Smooth muscle cell (in vitro differentiated cells): Measurements from ENCODE around the gene RPS6KB1. TPM values are rescaled to one million over a fixed set of nuclear protein-coding genes. Genes with fewer than 3 reads are reported as not detected.
"Not testable (repeated sequence)": the region's sequence is repeated elsewhere in the genome, so short reads cannot be mapped to it uniquely, and the experiment has no call there.

Experiments used
- DNase-seq: peaks from one replicate; lab custom pipeline; 2025; ENCODE audit not compliant: unreplicated experiment; lab: John Stamatoyannopoulos, UW
- H2AFZ ChIP-seq: fragments of 200-600 bp; sonication (generic); 2 replicates; pipeline ENCODE4 v1.6.0; 2016; ENCODE audit warnings: antibody characterized with exemption, low read depth, mild to moderate bottlenecking
- H3F3A ChIP-seq: fragments of 200-600 bp; sonication (generic); 2 replicates; pipeline ENCODE4 v1.6.0; 2017; ENCODE audit warnings: antibody characterized with exemption, low read depth
- H3K27ac ChIP-seq: fragments of 200-600 bp; sonication (generic); 2 replicates; pipeline ENCODE4 v1.5.1; 2016; ENCODE audit warnings: low read depth, mild to moderate bottlenecking
- H3K27me3 ChIP-seq: fragments of 200-600 bp; sonication (generic); 2 replicates; pipeline ENCODE4 v1.6.1; 2016; ENCODE audit warnings: low read depth, mild to moderate bottlenecking
- H3K36me3 ChIP-seq: fragments of 200-600 bp; sonication (generic); 2 replicates; pipeline ENCODE4 v1.5.1; 2016; ENCODE audit warnings: low read depth
- H3K4me1 ChIP-seq: fragments of 200-600 bp; sonication (generic); 2 replicates; pipeline ENCODE4 v1.5.1; 2016; ENCODE audit warnings: low read depth
- H3K4me2 ChIP-seq: fragments of 200-600 bp; sonication (generic); 2 replicates; pipeline ENCODE4 v1.6.0; 2016; ENCODE audit warnings: mild to moderate bottlenecking
- H3K4me3 ChIP-seq: fragments of 200-600 bp; sonication (generic); 2 replicates; pipeline ENCODE4 v1.5.1; 2016; ENCODE audit warnings: mild to moderate bottlenecking
- H3K79me2 ChIP-seq: fragments of 200-600 bp; sonication (generic); 2 replicates; pipeline ENCODE4 v1.6.0; 2016; ENCODE audit warnings: low read depth, mild to moderate bottlenecking
- H3K9ac ChIP-seq: fragments of 200-600 bp; sonication (generic); 2 replicates; pipeline ENCODE4 v1.6.0; 2016; ENCODE audit warnings: low read depth
- H3K9me3 ChIP-seq: fragments of 200-600 bp; sonication (generic); replicated peaks from 2 replicates; pipeline ENCODE4 v1.5.1; 2016; ENCODE audit warnings: low read depth
- H4K20me1 ChIP-seq: fragments of 200-600 bp; sonication (generic); 2 replicates; pipeline ENCODE4 v1.6.0; 2016; ENCODE audit warnings: low read depth
- WGBS: methylation state at CpG from one replicate; pipeline ENCODE4 v1.1.7; 2016; ENCODE audit warnings: low lambda C conversion rate; 5-methylcytosine and 5-hydroxymethylcytosine counted together
- polyA plus RNA-seq: library from polyadenylated mRNA; unstranded; fragments of >200 nt; fragmentation: Nextera tagmentation; extraction: Ambion mirVana; gene quantifications from 2 replicates; pipeline ENCODE4 v1.2.1, GENCODE V29; 2016
- total RNA-seq: library from RNA; depleted of rRNA; stranded (reverse); fragments of >200 nt; gene quantifications from 2 replicates; pipeline ENCODE4 v1.2.3, GENCODE V29; 2014
- TF ChIP-seq, protein P1 (sequence below): fragments of 200-600 bp; sonication (generic); IDR thresholded peaks from 2 replicates; pipeline ENCODE4 v1.5.1; 2017; ENCODE audit warnings: borderline replicate concordance, mild to moderate bottlenecking, antibody characterized with exemption; ENCODE audit not compliant: insufficient read depth, poor library complexity, severe bottlenecking

RPS6KB1 gene
- total and polyA plus RNA-seq, 2 experiments from 2014 or later, result 19.0 to 20.8 TPM

DNA sequence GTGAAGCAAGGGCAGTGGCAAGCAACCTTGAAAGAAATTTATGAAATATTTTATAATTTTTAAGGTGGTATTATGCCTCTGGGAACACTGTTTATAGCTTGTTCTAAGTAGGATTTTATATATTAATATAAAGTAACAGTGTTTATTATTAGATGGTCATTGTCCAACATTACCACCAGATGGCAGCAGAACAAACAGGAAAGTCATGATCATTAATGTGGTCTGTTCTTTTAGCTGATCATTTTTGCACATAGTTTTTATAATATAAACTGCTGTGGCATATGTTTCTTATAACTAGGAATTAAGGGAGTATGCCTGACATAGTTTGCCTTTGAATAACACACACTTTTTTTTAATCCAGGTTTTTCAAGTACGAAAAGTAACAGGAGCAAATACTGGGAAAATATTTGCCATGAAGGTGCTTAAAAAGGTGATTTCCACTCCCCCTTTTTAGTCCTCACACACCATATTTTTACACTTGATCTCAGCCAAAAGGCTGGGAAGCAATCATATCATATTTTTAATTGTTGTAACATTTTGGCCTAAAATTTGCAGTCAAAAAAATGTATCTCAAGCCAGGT lies 21.4 kb downstream of the RPS6KB1 start:
- H3K9me3 ChIP-seq, result no peaks in the 10 kb centered on the region
- peaks cover 4% of the 10 kb centered on the region for H3F3A ChIP-seq
- H4K20me1 ChIP-seq, result peaks cover 8% of the 10 kb centered on the region
- H3K9ac ChIP-seq, result no peak overlapping the region
- peaks cover 10% of the 10 kb centered on the region for H3K36me3 ChIP-seq
- 96% methylated on average over 1 of the region's 1 CpG for WGBS
- H3K27ac ChIP-seq, result no peak overlapping the region
- H3K79me2 ChIP-seq, result peaks cover 11% of the 10 kb centered on the region
- H3K4me3 ChIP-seq, result no peak overlapping the region
- no peaks in the 10 kb centered on the region for H3K27me3 ChIP-seq
- no peak overlapping the region for H3K4me2 ChIP-seq
- H3K4me1 ChIP-seq, result no peaks in the 10 kb centered on the region
- H2AFZ ChIP-seq, result no peak overlapping the region
- no peak for DNase-seq
- TF ChIP-seq, protein P1, sequence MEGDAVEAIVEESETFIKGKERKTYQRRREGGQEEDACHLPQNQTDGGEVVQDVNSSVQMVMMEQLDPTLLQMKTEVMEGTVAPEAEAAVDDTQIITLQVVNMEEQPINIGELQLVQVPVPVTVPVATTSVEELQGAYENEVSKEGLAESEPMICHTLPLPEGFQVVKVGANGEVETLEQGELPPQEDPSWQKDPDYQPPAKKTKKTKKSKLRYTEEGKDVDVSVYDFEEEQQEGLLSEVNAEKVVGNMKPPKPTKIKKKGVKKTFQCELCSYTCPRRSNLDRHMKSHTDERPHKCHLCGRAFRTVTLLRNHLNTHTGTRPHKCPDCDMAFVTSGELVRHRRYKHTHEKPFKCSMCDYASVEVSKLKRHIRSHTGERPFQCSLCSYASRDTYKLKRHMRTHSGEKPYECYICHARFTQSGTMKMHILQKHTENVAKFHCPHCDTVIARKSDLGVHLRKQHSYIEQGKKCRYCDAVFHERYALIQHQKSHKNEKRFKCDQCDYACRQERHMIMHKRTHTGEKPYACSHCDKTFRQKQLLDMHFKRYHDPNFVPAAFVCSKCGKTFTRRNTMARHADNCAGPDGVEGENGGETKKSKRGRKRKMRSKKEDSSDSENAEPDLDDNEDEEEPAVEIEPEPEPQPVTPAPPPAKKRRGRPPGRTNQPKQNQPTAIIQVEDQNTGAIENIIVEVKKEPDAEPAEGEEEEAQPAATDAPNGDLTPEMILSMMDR, result peak; percentile 72

- H3K79me2 ChIP-seq, result no peaks in the 10 kb centered on the region
- H3K9ac ChIP-seq, result no peak overlapping the region
- H3K36me3 ChIP-seq, result peaks cover 12% of the 10 kb centered on the region
- H2AFZ ChIP-seq, result no peak overlapping the region
- H3K27ac ChIP-seq, result no peak overlapping the region
- H3K4me2 ChIP-seq, result no peak overlapping the region
- H3F3A ChIP-seq, result peaks cover 4% of the 10 kb centered on the region
- DNase-seq, result no peak
- H3K4me3 ChIP-seq, result no peak overlapping the region
- H3K4me1 ChIP-seq, result no peaks in the 10 kb centered on the region
- no peaks in the 10 kb centered on the region for H3K27me3 ChIP-seq
- H3K9me3 ChIP-seq, result no peaks in the 10 kb centered on the region
- TF ChIP-seq, protein P1, result no peak
- peaks cover 8% of the 10 kb centered on the region for H4K20me1 ChIP-seq
Measured at GRCh38 chr17:59916446-59916845, 23.5 kb downstream of the RPS6KB1 start.

GRCh38 chr17:59920637-59921036 lies 27.7 kb downstream of the RPS6KB1 start:
- H2AFZ ChIP-seq, H3K9ac ChIP-seq, H3K27me3 ChIP-seq, H3K79me2 ChIP-seq, H3K4me2 ChIP-seq, DNase-seq, H3K4me3 ChIP-seq, H3K4me1 ChIP-seq, H3K9me3 ChIP-seq, H3K27ac ChIP-seq, H3F3A ChIP-seq, H4K20me1 ChIP-seq, H3K36me3 ChIP-seq: not testable (repeated sequence)
- WGBS, result 99% methylated on average over 5 of the region's 5 CpGs

GRCh38 chr17:59930121-59930520 lies 37.2 kb downstream of the RPS6KB1 start:
- not testable (repeated sequence) for H2AFZ ChIP-seq, H3F3A ChIP-seq, H3K4me2 ChIP-seq, H3K27me3 ChIP-seq, H3K27ac ChIP-seq, H3K4me1 ChIP-seq, H3K9me3 ChIP-seq, H4K20me1 ChIP-seq, H3K79me2 ChIP-seq, H3K9ac ChIP-seq, DNase-seq, H3K4me3 ChIP-seq
- H3K36me3 ChIP-seq, result peaks cover 26% of the 10 kb centered on the region
- WGBS, result 98% methylated on average over 2 of the region's 2 CpGs

- peaks cover 29% of the 10 kb centered on the region for H3K36me3 ChIP-seq
- DNase-seq, result not testable (repeated sequence)
- WGBS, result 60% methylated on average over 3 of the region's 3 CpGs
Measured at GRCh38 chr17:59930768-59931167, 37.8 kb downstream of the RPS6KB1 start.

DNA sequence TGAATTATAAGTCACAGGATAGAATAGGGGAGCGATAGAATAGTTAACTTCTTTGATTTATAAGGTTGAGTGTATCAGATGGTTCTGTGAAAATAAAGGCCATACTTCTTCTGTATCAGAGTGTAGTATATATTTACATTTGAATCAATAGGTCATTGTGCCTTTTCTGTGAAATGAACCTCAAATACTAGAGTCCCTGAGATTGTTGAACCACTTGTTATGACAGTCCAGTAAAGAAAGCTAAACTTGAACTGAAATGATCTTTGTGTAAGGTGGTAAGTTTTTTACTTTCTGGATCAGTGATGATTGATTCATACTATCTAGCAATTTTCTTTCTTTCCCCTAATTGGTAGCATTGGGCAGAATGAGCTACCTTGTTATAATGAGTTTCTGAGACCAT lies 40.4 kb downstream of the RPS6KB1 start:
- H3F3A ChIP-seq, H3K9me3 ChIP-seq, H3K4me2 ChIP-seq, H3K27ac ChIP-seq, H3K79me2 ChIP-seq, H3K27me3 ChIP-seq, DNase-seq, H3K9ac ChIP-seq, H4K20me1 ChIP-seq, H3K4me1 ChIP-seq, H3K4me3 ChIP-seq, H2AFZ ChIP-seq: not testable (repeated sequence)
- 100% methylated on average over 1 of the region's 1 CpG for WGBS
- peaks cover 35% of the 10 kb centered on the region for H3K36me3 ChIP-seq

More at GRCh38 chr17:59930768-59931167, 37.8 kb downstream of the RPS6KB1 start:
- H3K4me3 ChIP-seq, H4K20me1 ChIP-seq, H3K9ac ChIP-seq, H3K27me3 ChIP-seq, H2AFZ ChIP-seq, H3K27ac ChIP-seq, H3F3A ChIP-seq, H3K9me3 ChIP-seq, H3K4me2 ChIP-seq, H3K79me2 ChIP-seq, H3K4me1 ChIP-seq: not testable (repeated sequence)

DNA sequence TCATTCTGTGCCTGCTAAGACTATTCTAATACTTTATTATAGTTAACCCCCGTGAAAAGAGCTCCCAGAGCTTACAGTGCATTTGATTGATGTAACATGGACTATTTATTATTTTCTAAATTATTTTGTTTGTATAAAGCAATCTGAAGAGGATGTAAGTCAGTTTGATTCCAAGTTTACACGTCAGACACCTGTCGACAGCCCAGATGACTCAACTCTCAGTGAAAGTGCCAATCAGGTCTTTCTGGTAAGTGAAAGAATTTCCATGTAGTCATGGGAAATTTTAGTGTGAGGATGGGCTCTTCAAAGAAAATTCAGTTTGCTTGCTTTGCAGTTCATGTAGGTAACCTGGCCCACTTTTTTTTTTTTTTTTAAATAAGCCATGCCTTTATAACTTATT lies 47.8 kb downstream of the RPS6KB1 start:
- WGBS, result 84% methylated on average over 3 of the region's 3 CpGs
- H2AFZ ChIP-seq, H3K27me3 ChIP-seq, H3K4me1 ChIP-seq, H3K9ac ChIP-seq, H3K4me3 ChIP-seq, H3F3A ChIP-seq, H3K4me2 ChIP-seq, H3K79me2 ChIP-seq, H3K9me3 ChIP-seq, H4K20me1 ChIP-seq, DNase-seq: not testable (repeated sequence)
- Histone ChIP-seq H3K36me3 (peaks cover 13% of the 10 kb centered on the region), H3K27ac (peak overlapping the region; percentile 69)
